ENCODE results near the gene ING3.
A peak's percentile ranks its signal among the peaks of the same experiment; 100 is the strongest.
"Not testable (repeated sequence)": the region's sequence is repeated elsewhere in the genome, so short reads cannot be mapped to it uniquely, and the experiment has no call there.

The ING3 gene

GRCh38 chr7:120951309-120951699 lies 727 bp downstream of the ING3 start:
- DNase-seq (ENCODE audit: low spot score), result no peak

- no peak for DNase-seq (ENCODE audit: low spot score)
These were observed 1.2 kb downstream of the ING3 start for GRCh38 chr7:120951826-120952225.

GRCh38 chr7:120955577-120956149 lies 5.1 kb downstream of the ING3 start:
- no peak for DNase-seq (ENCODE audit: low spot score)

GRCh38 chr7:120959929-120960484 lies 9.4 kb downstream of the ING3 start:
- no peak for DNase-seq (ENCODE audit: low spot score)

DNA sequence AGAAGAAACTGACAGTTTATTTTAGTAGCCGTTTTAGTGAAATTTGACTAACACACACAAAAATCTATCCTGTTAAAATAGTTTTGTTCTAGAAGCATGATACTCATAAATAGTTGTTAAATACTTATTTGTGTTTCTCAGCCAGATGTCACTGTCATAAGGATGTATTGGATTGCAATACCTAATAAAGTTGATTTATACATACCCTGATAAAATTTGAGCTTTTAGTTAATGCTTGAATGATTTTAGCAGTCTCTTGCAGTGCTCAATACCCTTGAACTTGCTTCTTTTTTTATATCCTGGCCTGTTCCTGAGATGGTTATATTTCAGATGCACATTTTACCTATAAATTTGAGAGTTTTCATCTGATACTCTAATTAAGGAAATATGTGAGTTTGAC lies 10.1 kb downstream of the ING3 start:
- DNase-seq (ENCODE audit: low spot score), result no peak

DNA sequence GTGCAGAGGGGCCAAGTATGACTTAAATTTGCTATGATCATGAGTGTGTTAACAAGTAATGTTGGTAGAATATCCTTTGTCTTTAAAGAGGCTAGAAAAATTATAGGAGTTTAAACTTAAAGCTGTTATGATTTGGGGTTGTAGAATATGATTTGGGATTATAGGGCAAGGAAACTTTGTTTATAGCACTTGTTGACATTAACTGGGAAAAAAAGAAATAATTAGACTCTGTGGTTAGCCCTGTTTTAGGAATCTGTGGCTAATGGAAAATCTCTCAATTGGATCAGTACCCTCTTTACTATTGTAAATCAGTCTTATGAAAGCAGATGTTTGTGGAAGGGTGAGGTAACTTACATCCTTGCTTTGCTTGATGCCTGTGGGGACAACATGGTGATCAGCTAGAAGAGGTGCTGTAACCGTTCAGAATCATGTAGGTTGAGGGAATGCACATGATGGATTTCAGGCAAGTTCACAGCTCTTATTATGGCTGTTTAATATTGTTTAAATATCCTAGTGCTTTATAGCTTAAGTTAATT lies 11.1 kb downstream of the ING3 start:
- no peak for DNase-seq (ENCODE audit: low spot score)

GRCh38 chr7:120964088-120964487 lies 13.5 kb downstream of the ING3 start:
- no peak for DNase-seq (ENCODE audit: low spot score)

- no peak for DNase-seq (ENCODE audit: low spot score)
These were observed 16.4 kb downstream of the ING3 start for GRCh38 chr7:120966961-120967360.

DNA sequence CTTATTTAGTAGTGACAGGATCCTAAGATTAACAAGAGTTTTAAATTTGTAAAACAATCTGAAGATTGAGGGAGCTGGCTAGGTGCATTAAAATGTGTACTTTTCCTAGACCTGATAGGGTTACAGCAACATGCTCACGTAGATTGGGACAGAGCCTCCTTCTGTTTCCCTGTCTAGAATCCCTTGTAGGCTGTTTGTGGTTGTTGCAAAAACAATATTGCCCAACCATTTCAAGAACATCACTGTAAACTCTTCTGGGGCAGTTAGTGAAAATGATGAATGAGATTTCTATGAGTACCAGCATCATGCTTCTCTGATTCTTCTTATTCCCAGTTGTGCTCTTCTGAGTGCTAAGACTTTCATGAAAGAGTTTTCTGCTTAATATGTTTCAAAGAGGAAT lies 23.3 kb downstream of the ING3 start:
- DNase-seq (ENCODE audit: low spot score), result no peak

GRCh38 chr7:120979765-120980499 lies 29.4 kb downstream of the ING3 start:
- DNase-seq (ENCODE audit: low spot score), result no peak

GRCh38 chr7:120981117-120981516 lies 30.5 kb downstream of the ING3 start:
- DNase-seq (ENCODE audit: low spot score), result no peak

GRCh38 chr7:120981888-120982615 lies 31.5 kb downstream of the ING3 start:
- no peak for DNase-seq (ENCODE audit: low spot score)

DNA sequence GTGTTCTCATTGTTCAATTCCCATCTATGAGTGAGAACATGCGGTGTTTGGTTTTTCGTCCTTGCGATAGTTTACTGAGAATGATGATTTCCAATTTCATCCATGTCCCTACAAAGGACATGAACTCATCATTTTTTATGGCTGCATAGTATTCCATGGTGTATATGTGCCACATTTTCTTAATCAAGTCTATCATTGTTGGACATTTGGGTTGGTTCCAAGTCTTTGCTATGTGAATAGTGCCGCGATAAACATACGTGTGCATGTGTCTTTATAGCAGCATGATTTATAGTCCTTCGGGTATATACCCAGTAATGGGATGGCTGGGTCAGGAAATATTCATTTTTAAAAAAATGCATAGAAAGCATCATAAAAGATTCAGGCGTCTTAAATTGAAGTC lies 33.0 kb downstream of the ING3 start:
- not testable (repeated sequence) for DNase-seq (ENCODE audit: low spot score)

- no peak for DNase-seq (ENCODE audit: low spot score)
These were observed 33.8 kb downstream of the ING3 start for GRCh38 chr7:120984406-120984805.

- no peak for DNase-seq (ENCODE audit: low spot score)
These were observed 34.7 kb downstream of the ING3 start for GRCh38 chr7:120985130-120985758.

DNA sequence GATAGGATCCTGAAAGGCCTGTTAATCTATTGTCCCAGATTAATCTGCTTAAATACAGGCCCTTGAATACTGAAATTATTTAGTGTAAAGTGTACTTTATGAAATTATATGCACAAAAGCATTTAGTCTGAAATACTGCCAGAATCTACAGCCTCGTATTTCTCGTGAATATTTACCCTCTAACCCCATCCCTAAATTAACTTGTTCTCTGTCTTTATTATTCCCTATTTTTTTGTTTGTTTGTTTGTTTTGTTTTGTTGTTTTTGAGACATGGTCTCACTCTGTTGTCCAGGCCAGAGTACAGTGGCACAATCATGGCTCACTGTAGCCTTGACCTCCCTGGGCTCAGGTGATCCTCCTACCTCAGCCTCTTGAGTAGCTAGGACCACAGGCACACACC lies 35.3 kb downstream of the ING3 start:
- no peak for DNase-seq (ENCODE audit: low spot score)

- no peak for DNase-seq (ENCODE audit: low spot score)
These were observed 36.1 kb downstream of the ING3 start for GRCh38 chr7:120986650-120987049.

DNA sequence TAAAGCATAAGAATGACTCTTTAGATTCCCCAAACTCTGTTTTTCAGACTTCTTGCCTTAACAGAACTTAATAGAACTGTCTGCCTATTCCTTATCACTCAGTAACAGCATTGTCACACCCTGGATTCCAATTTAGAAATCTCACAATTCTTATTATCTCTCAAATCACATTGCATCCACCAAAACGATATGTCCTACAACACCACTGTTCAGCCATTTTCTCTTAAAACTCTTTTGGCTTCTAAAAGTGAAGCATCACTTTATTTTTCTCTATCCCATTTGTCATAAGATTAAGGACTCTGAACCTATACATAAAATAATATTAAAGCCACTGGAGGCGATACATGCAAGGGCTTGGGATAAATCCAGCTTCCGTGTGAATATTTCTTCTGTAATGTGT lies 36.7 kb downstream of the ING3 start:
- no peak for DNase-seq (ENCODE audit: low spot score)

GRCh38 chr7:120987683-120988590 lies 37.4 kb downstream of the ING3 start:
- peak; percentile 78 for DNase-seq (ENCODE audit: low spot score)

DNA sequence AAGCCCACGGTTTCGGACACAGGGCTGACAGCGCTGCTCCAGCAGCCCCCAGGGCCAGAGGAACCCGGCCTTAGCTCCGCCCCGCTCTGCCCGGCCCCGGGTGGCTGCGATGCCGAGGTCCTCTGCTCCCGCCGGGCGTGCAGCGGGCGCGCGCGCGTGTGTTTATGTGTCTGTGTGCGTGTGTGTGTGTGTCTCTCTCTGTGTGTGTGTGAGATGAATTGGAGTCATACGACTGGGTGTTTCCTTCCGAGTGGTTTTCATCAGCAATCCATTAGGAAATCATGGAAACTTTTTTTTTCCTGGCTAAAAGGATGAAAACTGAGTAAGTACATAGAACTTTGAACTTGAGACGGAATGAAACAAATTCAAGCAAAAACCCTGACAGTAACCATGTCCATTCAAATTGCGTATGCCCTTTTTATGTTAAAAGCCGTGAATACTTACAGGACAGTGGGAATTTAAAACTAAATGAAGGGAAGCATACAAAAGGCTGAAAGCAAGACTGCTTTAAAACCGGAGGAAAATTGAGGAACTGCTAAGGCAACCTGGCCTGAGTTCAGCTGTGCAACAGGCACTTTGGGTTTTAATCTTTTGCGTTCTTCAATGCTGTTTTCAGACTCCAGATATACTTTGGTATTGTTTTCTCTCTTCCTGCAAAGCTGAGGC lies 38.1 kb downstream of the ING3 start, which contains the start of gene CPED1:
CPED1 (plus strand) TSS at position 121 of the 666 bp plus-strand sequence. CDS start 911 bp downstream, outside the sequence.
- peak; percentile 67 for DNase-seq (ENCODE audit: low spot score)

Data from kidney capillary endothelial cell (primary cell).